DMS153 (cell line): ENCODE results near the gene HIPK3.
"Not testable (repeated sequence)": the region's sequence is repeated elsewhere in the genome, so short reads cannot be mapped to it uniquely, and the experiment has no call there.

Experiments used
- DNase-seq: peaks from one replicate; lab custom pipeline; 2025; lab: John Stamatoyannopoulos, UW

The HIPK3 gene

DNA sequence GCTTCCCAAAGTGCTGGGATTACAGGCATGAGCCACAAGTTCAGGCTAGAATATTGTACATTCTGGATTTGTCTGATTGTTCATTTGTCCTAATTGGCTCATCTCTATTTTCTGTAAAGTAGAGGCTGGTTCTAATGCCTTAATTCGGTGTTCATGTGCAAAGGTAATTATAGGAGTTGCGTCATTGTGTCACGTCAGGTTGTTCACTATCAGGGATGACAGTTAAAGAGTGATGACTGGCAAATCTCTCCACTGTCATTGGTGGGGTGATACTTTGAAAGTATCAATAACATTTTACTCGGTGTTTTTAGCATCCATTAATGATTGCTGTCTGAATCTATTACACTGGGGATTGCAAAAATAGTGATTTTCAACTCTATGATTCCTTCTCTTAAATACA lies 103.5 kb downstream of the HIPK3 start:
- no peak for DNase-seq

GRCh38 chr11:33362051-33362910 lies 105.1 kb downstream of the HIPK3 start:
- DNase-seq: no peak

GRCh38 chr11:33366918-33367317 lies 109.7 kb downstream of the HIPK3 start:
- DNase-seq: no peak

- DNase-seq: not testable (repeated sequence)
Observed at GRCh38 chr11:33368475-33368874, 111.3 kb downstream of the HIPK3 start.

DNA sequence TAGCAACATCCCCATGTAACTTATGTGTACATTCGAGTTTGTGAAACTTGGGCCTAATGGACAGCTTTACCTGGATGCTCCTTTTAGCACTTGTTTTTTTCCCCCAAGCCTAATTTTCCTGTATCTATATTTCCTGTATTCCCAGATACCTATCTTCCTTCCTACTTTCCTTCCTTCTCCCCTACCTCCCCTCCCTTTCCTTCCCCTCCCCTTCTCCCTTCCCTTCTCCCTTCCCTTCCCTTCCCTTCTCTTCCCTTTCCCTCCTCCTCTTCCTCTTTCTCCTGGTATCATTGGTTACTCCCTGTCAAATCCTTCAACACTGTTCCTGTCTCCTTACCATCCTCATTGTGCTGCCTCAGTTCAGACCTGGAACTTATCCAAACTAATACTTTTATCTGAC lies 111.8 kb downstream of the HIPK3 start:
- DNase-seq: no peak

DNA sequence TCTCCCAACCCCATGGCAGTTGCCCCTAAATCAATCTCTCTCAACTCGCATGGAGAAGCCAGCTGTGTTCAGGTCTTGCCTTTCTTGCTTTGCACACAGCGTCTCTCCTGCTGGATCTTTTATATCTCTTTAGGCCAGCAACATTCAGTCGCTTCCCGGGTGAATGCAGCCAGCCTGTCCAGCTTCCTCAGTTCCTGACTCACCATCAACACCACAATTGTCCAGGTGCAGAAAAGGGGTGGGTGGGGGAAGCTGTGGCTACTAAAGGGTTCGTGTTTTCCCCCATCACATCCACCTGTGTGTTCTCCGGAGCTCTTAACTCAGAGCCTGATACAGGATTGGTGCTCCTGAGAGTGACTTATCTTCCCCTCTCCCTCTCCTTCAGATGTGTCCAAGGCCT lies 116.5 kb downstream of the HIPK3 start:
- DNase-seq: no peak

GRCh38 chr11:33375236-33375635 lies 118.1 kb downstream of the HIPK3 start:
- no peak for DNase-seq

DNA sequence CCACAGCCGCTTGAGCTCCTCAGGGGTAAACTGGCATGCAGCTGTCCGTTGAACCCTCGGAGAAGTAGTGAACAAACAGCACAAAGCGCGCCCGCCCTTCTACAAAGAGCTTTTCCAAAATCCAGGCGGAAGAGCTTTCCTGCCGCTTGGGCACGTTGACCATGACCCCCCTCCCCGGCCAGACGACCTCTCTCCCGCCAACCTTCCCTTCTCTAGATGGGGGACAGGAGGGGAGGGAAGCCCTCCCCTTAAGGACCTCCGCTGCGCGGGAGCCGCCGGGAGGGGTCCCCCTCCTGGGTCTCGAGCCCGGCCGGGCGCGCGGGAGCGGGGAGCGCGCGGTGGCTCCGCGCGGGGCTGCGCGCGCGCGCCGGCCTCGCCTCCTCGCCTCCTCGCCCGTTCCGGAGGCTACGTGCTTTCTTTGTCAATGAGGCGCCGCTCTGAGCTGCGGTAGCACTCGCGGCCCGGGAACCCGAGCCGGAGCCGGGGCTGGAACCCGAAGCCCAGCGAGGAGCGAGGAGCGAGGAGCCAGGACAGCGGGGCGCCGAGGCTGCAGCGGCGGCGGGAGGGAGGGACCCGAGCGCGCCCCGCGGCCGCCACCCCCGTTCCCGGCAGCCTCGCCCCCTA lies 118.6 kb downstream of the HIPK3 start, which contains the start of gene KIAA1549L:
KIAA1549L (plus strand) TSS at position 421 of the 624 bp plus-strand sequence.
- no peak for DNase-seq

DNA sequence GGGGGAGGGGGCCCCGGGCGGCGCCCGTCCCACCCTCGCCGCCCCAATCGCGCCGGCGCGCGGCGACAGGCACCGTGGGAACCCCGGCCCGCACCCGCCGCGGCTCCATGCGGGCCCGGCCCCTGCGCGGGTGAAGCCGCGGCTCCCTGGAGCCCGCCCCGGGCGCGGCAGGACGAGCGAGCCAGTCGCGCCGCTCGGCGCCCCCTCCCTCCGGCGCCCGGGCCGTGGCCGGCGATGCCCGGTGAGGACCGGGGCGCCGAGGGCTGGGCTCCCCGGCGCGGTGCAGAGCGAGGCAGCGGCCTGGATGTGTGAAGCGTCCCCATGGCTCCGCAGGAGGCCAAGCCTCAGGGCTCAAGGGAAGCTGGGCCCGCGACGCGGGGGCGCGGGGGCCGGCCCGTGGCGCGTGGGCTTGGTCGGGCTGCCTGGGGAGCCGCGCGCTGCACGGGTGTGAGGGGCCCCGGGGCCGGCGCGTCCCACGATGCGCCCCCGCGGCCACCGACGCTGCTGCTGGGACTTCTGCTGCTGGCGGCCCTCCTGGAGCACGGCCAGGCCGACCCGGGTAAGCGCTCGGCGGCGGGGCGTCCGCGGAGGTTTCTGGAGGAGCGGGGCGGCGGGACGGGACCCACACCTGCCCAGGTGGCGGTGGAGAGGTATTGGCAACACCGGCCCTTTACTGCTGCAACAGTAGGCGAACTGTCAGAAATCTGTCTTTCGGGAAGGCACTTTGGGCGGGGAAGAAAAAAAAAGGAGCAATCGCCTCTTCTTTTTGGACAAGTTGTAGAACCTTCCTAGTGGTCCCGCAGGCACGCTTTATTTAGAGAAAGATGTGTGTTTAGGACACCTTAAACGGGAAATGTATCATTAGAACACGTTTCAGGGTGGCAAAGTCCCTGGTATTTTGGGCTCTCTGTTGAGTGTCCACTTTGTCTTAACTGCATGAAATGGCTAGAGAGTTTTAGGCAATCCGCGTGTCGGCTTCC lies 119.4 kb downstream of the HIPK3 start:
- no peak for DNase-seq

DNA sequence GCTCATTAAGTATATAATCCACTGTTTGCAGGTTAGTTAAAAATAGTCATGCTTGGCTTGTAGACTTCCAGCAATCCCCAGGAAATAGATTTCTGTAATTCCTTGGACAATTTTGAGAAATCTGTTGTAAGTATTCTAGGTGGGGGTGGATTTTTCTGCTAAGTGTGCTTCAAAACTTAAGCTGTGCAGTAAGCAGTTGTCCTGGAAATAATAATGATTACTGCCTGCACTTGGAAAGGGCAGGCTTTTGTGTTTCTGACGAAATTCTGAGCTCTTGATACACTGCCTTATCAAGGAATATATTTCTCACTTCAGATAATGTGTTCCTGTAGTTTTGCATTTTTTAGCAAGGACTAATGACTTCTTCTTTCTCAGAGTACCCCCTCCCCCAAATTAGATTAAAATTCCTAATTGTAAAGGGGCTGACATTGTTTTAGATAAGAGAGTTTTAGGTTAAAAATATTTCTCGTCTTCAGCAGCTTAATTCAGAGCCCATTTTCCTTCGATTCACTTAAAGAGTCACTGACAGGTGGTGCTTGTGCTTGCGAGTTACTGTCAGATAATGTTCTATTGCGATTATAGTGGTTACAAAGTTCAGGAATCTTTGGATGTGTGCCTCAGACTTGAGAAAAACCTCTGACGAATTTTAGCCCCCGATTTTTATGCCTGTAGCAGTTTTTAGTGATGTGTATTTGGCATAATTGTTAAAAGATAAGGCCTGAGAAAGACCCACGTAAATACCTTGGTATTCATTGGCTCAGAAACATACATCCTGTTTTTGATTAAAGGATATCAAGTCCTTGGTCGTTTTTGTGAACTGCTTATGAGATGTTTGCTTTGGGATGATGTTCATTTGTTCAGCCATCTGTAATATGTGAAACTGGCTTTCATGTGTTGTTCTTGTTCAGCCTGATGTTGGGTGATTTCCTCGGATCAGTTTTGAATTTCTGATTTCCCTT lies 120.5 kb downstream of the HIPK3 start:
- DNase-seq: no peak

GRCh38 chr11:33379947-33380346 lies 122.8 kb downstream of the HIPK3 start:
- no peak for DNase-seq

DNA sequence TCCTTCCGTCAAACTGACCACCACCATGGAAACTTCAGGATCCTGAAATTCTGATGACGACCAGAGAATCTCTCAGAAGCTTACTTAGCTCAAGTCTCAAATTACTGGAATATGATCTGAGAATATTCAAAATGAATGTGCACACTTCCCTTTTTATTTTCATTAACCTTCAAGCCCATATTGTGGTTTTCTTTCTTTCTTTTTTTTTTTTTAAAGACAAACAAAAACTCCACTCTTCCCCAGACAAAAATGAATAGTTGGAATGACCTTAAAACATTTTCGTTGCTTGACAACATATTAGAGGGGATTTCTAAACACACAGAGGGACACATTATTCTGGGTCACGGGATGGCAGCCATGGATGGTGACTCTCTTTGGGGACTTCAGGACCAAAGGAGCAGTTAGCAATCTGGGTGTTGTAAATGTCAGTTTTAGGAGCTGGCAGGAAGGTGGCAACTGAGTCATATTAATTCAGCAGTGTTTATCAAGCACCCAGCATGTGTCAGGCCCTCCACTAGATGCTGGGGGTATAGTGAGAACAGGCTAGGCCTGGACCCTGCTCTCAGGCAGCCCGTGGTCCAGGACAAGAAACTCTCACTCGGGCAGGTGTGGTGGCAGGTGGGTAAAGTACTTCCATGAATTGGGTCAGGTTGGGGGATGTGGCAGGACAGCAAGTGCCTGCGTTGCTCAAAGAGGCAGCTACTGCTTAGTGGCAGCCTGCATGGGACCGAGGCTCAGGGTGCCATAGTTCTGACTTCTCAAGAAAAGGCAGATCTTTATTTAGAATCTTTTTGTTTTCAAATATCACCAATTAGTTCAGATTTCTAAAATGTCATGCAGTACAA lies 126.1 kb downstream of the HIPK3 start:
- DNase-seq: no peak

GRCh38 chr11:33383920-33384209 lies 126.7 kb downstream of the HIPK3 start:
- no peak for DNase-seq

DNA sequence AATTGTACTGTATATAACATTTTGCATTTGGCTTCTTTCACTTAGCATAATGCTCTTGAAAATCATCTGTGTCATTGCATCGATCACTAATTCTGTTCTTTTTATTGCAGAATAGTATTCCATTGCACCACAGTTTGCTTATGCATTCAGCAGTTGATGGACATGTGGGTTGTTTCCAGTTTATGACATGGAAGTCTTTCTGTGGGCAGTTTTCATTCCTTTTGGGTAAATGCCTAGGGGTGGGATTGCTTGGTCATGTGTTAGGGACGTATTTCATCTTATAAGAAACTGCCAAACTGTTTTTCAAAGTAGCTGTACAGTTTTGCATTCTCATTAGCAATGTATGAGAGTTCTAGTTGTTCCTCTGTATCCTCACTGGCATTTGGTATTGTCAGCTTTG lies 127.0 kb downstream of the HIPK3 start:
- no peak for DNase-seq

- DNase-seq: no peak
Observed at GRCh38 chr11:33387581-33387980, 130.4 kb downstream of the HIPK3 start.

GRCh38 chr11:33387996-33388395 lies 130.8 kb downstream of the HIPK3 start:
- no peak for DNase-seq

DNA sequence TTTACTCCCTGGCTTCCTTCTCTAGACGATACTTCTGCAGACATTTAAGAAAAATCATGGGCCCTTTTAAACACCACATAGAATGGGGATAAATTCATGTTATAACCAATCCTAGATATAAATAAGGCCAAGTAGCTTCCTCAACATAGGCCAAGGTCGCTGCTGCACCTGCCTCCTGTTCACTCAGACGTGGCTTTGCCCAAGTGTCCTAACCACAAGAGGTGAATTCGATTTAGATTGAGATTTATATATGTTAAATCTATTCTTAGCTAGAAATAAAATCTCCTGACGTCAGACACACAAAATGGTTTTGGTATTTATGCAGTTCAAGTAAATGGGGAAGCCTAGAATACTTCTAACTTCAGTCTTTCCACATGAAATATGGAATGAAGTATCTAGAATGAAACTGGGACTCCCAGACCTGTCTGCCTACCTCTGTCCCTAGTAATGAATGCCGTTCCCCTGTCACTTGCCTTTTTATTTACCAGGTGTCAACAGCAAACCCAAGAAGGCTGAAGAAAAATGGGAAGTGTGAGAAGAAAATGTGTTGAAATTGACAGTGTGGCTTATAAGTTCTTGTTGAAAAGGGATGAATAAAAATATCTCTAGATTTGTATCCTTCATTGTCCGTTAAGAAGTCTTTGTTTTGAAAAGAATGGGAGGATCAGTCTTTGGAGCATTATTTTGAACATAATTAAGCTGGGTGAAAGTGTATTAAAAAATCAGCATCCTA lies 131.8 kb downstream of the HIPK3 start:
- no peak for DNase-seq

GRCh38 chr11:33389635-33390034 lies 132.5 kb downstream of the HIPK3 start:
- DNase-seq: no peak
